ENCODE measurements around the gene TSC2.
"Not testable (repeated sequence)": the region's sequence is repeated elsewhere in the genome, so short reads cannot be mapped to it uniquely, and the experiment has no call there.

TSC2 gene

DNA sequence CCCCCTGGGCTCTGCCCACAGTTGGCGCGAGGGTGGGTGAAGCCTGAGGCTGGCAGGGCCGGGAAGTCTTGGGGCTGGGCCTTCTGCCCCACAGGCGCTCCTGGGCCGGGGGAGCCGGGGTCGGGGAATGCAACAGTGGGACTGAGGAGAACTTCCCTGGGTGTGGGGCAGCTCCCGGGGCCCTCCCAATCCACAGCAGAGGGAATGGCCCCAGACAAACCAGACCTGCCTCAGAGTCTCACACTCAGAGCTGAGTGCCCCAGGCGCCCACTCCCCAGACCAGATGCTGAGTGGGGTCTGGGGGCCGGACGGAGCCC lies 76.5 kb downstream of the TSC2 start:
- H2AFZ ChIP-seq (ENCODE audit: low read length); H3K79me2 ChIP-seq (ENCODE audit: insufficient read depth, low read length); H3K4me2 ChIP-seq (ENCODE audit: low read length); H3K27ac ChIP-seq (ENCODE audit: low read depth, low read length, poor library complexity, severe bottlenecking); H3K9ac ChIP-seq (ENCODE audit: low read length); H3K36me3 ChIP-seq (ENCODE audit: insufficient read depth, low read length); H3K9me3 ChIP-seq (ENCODE audit: low read length); H4K20me1 ChIP-seq (ENCODE audit: insufficient read depth, low read length); H3K9me2 ChIP-seq (ENCODE audit: low read depth, low read length); H3K27me3 ChIP-seq (ENCODE audit: insufficient read depth, low read length); H3K4me3 ChIP-seq (ENCODE audit: low read depth, low read length, poor library complexity, severe bottlenecking); H3F3A ChIP-seq (ENCODE audit: insufficient read depth, low read length): not testable (repeated sequence)
- peaks cover 10% of the 10 kb centered on the region for H3K4me1 ChIP-seq (ENCODE audit: insufficient read depth, low read length, severe bottlenecking)

GRCh38 chr16:2124694-2125444 lies 77.1 kb downstream of the TSC2 start:
- H3K9ac ChIP-seq (ENCODE audit: low read length); H3K27me3 ChIP-seq (ENCODE audit: insufficient read depth, low read length); H3K4me2 ChIP-seq (ENCODE audit: low read length); H3K4me3 ChIP-seq (ENCODE audit: low read depth, low read length, poor library complexity, severe bottlenecking); H3K27ac ChIP-seq (ENCODE audit: low read depth, low read length, poor library complexity, severe bottlenecking); H3K9me3 ChIP-seq (ENCODE audit: low read length); H3F3A ChIP-seq (ENCODE audit: insufficient read depth, low read length); H3K79me2 ChIP-seq (ENCODE audit: insufficient read depth, low read length); H3K9me2 ChIP-seq (ENCODE audit: low read depth, low read length); H4K20me1 ChIP-seq (ENCODE audit: insufficient read depth, low read length); H2AFZ ChIP-seq (ENCODE audit: low read length); H3K36me3 ChIP-seq (ENCODE audit: insufficient read depth, low read length): not testable (repeated sequence)
- H3K4me1 ChIP-seq (ENCODE audit: insufficient read depth, low read length, severe bottlenecking) = peaks cover 10% of the 10 kb centered on the region

GRCh38 chr16:2125609-2126008 lies 77.8 kb downstream of the TSC2 start:
- not testable (repeated sequence) for H4K20me1 ChIP-seq (ENCODE audit: insufficient read depth, low read length); H3K9me2 ChIP-seq (ENCODE audit: low read depth, low read length); H2AFZ ChIP-seq (ENCODE audit: low read length); H3K36me3 ChIP-seq (ENCODE audit: insufficient read depth, low read length); H3F3A ChIP-seq (ENCODE audit: insufficient read depth, low read length); H3K4me3 ChIP-seq (ENCODE audit: low read depth, low read length, poor library complexity, severe bottlenecking); H3K79me2 ChIP-seq (ENCODE audit: insufficient read depth, low read length); H3K4me2 ChIP-seq (ENCODE audit: low read length); H3K27ac ChIP-seq (ENCODE audit: low read depth, low read length, poor library complexity, severe bottlenecking); H3K9me3 ChIP-seq (ENCODE audit: low read length); H3K27me3 ChIP-seq (ENCODE audit: insufficient read depth, low read length); H3K9ac ChIP-seq (ENCODE audit: low read length)
- H3K4me1 ChIP-seq (ENCODE audit: insufficient read depth, low read length, severe bottlenecking) = peaks cover 10% of the 10 kb centered on the region

DNA sequence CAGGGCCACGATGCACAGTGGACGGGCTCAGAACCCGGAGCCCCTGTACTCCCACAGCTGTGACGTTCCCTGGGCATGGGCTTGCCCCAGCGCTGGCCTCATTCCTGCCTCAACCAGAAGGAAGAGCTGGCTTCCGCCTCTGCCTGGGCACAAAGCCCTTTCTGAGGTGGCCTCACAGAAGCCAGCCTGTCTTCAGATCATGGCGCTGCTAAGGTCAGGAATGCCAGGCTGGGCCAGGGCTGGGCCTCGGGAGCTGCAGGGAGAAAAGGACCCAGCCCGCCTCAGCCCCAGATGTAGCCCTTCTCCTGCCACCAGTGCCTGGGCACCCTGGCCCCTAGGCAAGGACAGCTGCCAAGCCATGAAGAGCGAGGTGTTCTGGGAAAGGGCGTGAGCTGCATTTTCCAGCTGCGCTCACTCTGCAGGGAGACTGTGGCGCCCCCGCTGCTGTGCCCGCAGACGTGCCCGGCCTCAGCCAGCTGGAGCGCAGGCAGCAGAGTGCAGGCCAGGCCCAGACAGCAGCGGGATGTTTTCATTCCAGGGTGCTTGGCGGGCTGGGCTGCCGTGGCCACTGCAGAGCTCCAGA lies 78.5 kb downstream of the TSC2 start:
- not testable (repeated sequence) for H3K9me2 ChIP-seq (ENCODE audit: low read depth, low read length); H3K27me3 ChIP-seq (ENCODE audit: insufficient read depth, low read length); H3K27ac ChIP-seq (ENCODE audit: low read depth, low read length, poor library complexity, severe bottlenecking); H3F3A ChIP-seq (ENCODE audit: insufficient read depth, low read length); H3K36me3 ChIP-seq (ENCODE audit: insufficient read depth, low read length); H3K4me2 ChIP-seq (ENCODE audit: low read length); H2AFZ ChIP-seq (ENCODE audit: low read length); H3K9me3 ChIP-seq (ENCODE audit: low read length); H4K20me1 ChIP-seq (ENCODE audit: insufficient read depth, low read length); H3K9ac ChIP-seq (ENCODE audit: low read length); H3K79me2 ChIP-seq (ENCODE audit: insufficient read depth, low read length); H3K4me3 ChIP-seq (ENCODE audit: low read depth, low read length, poor library complexity, severe bottlenecking)
- peaks cover 10% of the 10 kb centered on the region for H3K4me1 ChIP-seq (ENCODE audit: insufficient read depth, low read length, severe bottlenecking)

DNA sequence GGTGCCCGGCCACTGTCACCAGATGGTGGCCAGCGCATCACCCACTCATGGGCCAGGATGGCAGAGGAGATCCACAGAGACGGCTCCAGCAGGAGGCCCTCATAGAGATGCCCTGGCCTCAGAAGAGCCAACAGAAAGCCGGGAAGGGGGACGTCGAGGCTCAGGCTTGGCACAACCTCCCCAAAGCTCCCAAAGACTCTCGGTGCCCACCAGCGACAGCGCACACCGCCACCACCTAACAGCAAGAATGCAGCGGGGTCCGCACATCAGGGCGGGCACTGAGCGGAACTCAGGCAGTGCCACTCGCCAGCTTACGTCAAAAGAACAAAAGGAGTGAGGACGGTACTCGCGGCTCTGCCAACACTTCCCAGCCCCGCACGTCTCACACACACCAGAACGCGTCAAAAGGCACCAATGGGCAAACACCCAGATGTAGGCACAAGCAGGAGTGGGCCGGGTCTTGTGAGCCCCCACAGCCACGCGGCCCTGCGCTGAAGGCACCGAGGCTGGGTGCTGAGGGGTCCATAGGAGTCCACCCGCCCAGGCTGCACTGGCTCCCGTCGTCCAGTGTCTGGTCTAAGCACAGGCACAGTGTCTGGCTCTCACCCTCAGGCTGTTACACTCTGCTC lies 79.3 kb downstream of the TSC2 start:
- not testable (repeated sequence) for H3K4me3 ChIP-seq (ENCODE audit: low read depth, low read length, poor library complexity, severe bottlenecking); H2AFZ ChIP-seq (ENCODE audit: low read length); H4K20me1 ChIP-seq (ENCODE audit: insufficient read depth, low read length); H3K36me3 ChIP-seq (ENCODE audit: insufficient read depth, low read length); H3K9me2 ChIP-seq (ENCODE audit: low read depth, low read length); H3K9ac ChIP-seq (ENCODE audit: low read length); H3K27ac ChIP-seq (ENCODE audit: low read depth, low read length, poor library complexity, severe bottlenecking); H3K9me3 ChIP-seq (ENCODE audit: low read length); H3K27me3 ChIP-seq (ENCODE audit: insufficient read depth, low read length); H3K79me2 ChIP-seq (ENCODE audit: insufficient read depth, low read length); H3K4me2 ChIP-seq (ENCODE audit: low read length); H3F3A ChIP-seq (ENCODE audit: insufficient read depth, low read length)
- peaks cover 10% of the 10 kb centered on the region for H3K4me1 ChIP-seq (ENCODE audit: insufficient read depth, low read length, severe bottlenecking)

- H3F3A ChIP-seq (ENCODE audit: insufficient read depth, low read length); H3K27ac ChIP-seq (ENCODE audit: low read depth, low read length, poor library complexity, severe bottlenecking); H3K9ac ChIP-seq (ENCODE audit: low read length); H3K79me2 ChIP-seq (ENCODE audit: insufficient read depth, low read length); H3K27me3 ChIP-seq (ENCODE audit: insufficient read depth, low read length); H3K9me3 ChIP-seq (ENCODE audit: low read length); H4K20me1 ChIP-seq (ENCODE audit: insufficient read depth, low read length); H3K4me3 ChIP-seq (ENCODE audit: low read depth, low read length, poor library complexity, severe bottlenecking); H2AFZ ChIP-seq (ENCODE audit: low read length); H3K4me2 ChIP-seq (ENCODE audit: low read length); H3K9me2 ChIP-seq (ENCODE audit: low read depth, low read length); H3K36me3 ChIP-seq (ENCODE audit: insufficient read depth, low read length): not testable (repeated sequence)
- H3K4me1 ChIP-seq (ENCODE audit: insufficient read depth, low read length, severe bottlenecking) = peaks cover 10% of the 10 kb centered on the region
Measured at GRCh38 chr16:2127630-2128280, 80.0 kb downstream of the TSC2 start.

- not testable (repeated sequence) for H4K20me1 ChIP-seq (ENCODE audit: insufficient read depth, low read length); H3K9me3 ChIP-seq (ENCODE audit: low read length); H2AFZ ChIP-seq (ENCODE audit: low read length); H3K79me2 ChIP-seq (ENCODE audit: insufficient read depth, low read length); H3K27me3 ChIP-seq (ENCODE audit: insufficient read depth, low read length); H3K9ac ChIP-seq (ENCODE audit: low read length); H3K36me3 ChIP-seq (ENCODE audit: insufficient read depth, low read length); H3K4me2 ChIP-seq (ENCODE audit: low read length); H3K4me3 ChIP-seq (ENCODE audit: low read depth, low read length, poor library complexity, severe bottlenecking); H3K9me2 ChIP-seq (ENCODE audit: low read depth, low read length); H3F3A ChIP-seq (ENCODE audit: insufficient read depth, low read length)
- Histone ChIP-seq H3K4me1 (ENCODE audit: insufficient read depth, low read length, severe bottlenecking) (peaks cover 10% of the 10 kb centered on the region), H3K27ac (ENCODE audit: low read depth, low read length, poor library complexity, severe bottlenecking) (peak overlapping the region; percentile 82)
Measured at GRCh38 chr16:2129251-2129650, 81.5 kb downstream of the TSC2 start.
